H9 (cell line): ENCODE data around the gene EIF3D. TPM values are rescaled to one million over a fixed set of nuclear protein-coding genes. Genes with fewer than 3 reads are reported as not detected.

Experiments used
- DNase-seq: peaks from one replicate; pipeline ENCODE4 v3.0.0-alpha.2; 2017
- H2AFZ ChIP-seq: one replicate; pipeline ENCODE4 v1.6.1; 2013; ENCODE audit warnings: mild to moderate bottlenecking, low read length, control low read depth, moderate library complexity
- H2AK5ac ChIP-seq: 2 replicates; pipeline ENCODE4 v1.6.1; 2013; ENCODE audit warnings: low read length, control low read depth, mixed read lengths; ENCODE audit not compliant: insufficient read length
- H2BK120ac ChIP-seq: one replicate; pipeline ENCODE4 v1.6.1; 2013; ENCODE audit warnings: low read depth, mild to moderate bottlenecking, low read length, control low read depth, inconsistent platforms; ENCODE audit not compliant: poor library complexity, severe bottlenecking
- H2BK12ac ChIP-seq: 2 replicates; pipeline ENCODE4 v1.6.1; 2013; ENCODE audit warnings: low read length, control low read depth, mixed read lengths, low read depth; ENCODE audit not compliant: insufficient read length
- H2BK15ac ChIP-seq: 2 replicates; pipeline ENCODE4 v1.6.1; 2013; ENCODE audit warnings: low read depth, low read length, control low read depth
- H2BK20ac ChIP-seq: one replicate; pipeline ENCODE4 v1.6.1; 2013; ENCODE audit warnings: low read depth, mild to moderate bottlenecking, low read length, control low read depth, inconsistent platforms; ENCODE audit not compliant: poor library complexity, severe bottlenecking
- H2BK5ac ChIP-seq: 2 replicates; pipeline ENCODE4 v1.6.1; 2013; ENCODE audit warnings: low read length, control low read depth, mixed read lengths; ENCODE audit not compliant: insufficient read length
- H3K14ac ChIP-seq: 2 replicates; pipeline ENCODE4 v1.6.1; 2013; ENCODE audit warnings: low read length, control low read depth; ENCODE audit not compliant: insufficient read depth
- H3K18ac ChIP-seq: 2 replicates; pipeline ENCODE4 v1.6.1; 2013; ENCODE audit warnings: low read depth, mild to moderate bottlenecking, mixed read lengths, low read length, control low read depth; ENCODE audit not compliant: insufficient read length
- H3K23ac ChIP-seq: 2 replicates; pipeline ENCODE4 v1.6.1; 2013; ENCODE audit warnings: low read length, control low read depth, mixed read lengths, low read depth; ENCODE audit not compliant: insufficient read length
- H3K23me2 ChIP-seq: 2 replicates; pipeline ENCODE4 v1.6.1; 2013; ENCODE audit warnings: low read depth, mild to moderate bottlenecking, mixed read lengths, low read length, control low read depth; ENCODE audit not compliant: insufficient read length, poor library complexity, severe bottlenecking
- H3K27ac ChIP-seq: 2 replicates; pipeline ENCODE4 v1.5.1; 2013; ENCODE audit warnings: low read length, control low read depth, mixed read lengths, low read depth; ENCODE audit not compliant: insufficient read length
- H3K27me3 ChIP-seq: 2 replicates; pipeline ENCODE4 v1.6.1; 2013; ENCODE audit warnings: low read length, control low read depth, inconsistent platforms; ENCODE audit not compliant: insufficient read depth
- H3K4ac ChIP-seq: 2 replicates; pipeline ENCODE4 v1.6.1; 2013; ENCODE audit warnings: low read depth, mild to moderate bottlenecking, control low read depth, inconsistent platforms, low read length, moderate library complexity
- H3K4me1 ChIP-seq: 2 replicates; pipeline ENCODE4 v1.6.1; 2013; ENCODE audit warnings: low read length, control low read depth, inconsistent platforms; ENCODE audit not compliant: insufficient read depth
- H3K4me2 ChIP-seq: 2 replicates; pipeline ENCODE4 v1.6.1; 2013; ENCODE audit warnings: low read length, control low read depth, mixed read lengths; ENCODE audit not compliant: insufficient read length, insufficient read depth
- H3K56ac ChIP-seq: 2 replicates; pipeline ENCODE4 v1.6.1; 2013; ENCODE audit warnings: low read depth, mild to moderate bottlenecking, mixed read lengths, low read length, control low read depth; ENCODE audit not compliant: insufficient read length
- H3K79me1 ChIP-seq: 2 replicates; pipeline ENCODE4 v1.6.1; 2013; ENCODE audit warnings: low read depth, mild to moderate bottlenecking, moderate library complexity, low read length, control low read depth, inconsistent platforms; ENCODE audit not compliant: insufficient read depth, poor library complexity, severe bottlenecking
- H3K79me2 ChIP-seq: 2 replicates; pipeline ENCODE4 v1.6.1; 2013; ENCODE audit warnings: low read length, control low read depth, inconsistent platforms; ENCODE audit not compliant: insufficient read depth
- H3K9ac ChIP-seq: 2 replicates; pipeline ENCODE4 v1.6.1; 2013; ENCODE audit warnings: low read length, control low read depth, mixed read lengths; ENCODE audit not compliant: insufficient read length; ENCODE audit errors: extremely low read depth
- H3K9me3 ChIP-seq: one replicate; pipeline ENCODE4 v1.6.1; 2013; ENCODE audit warnings: low read depth, low read length, inconsistent platforms; ENCODE audit not compliant: control insufficient read depth
- H3T11ph ChIP-seq: one replicate; pipeline ENCODE4 v1.6.1; 2013; ENCODE audit warnings: mild to moderate bottlenecking, low read length, control low read depth, inconsistent platforms
- H4K20me1 ChIP-seq: one replicate; pipeline ENCODE4 v1.6.1; 2013; ENCODE audit not compliant: control insufficient read depth, insufficient read length, insufficient read depth
- H4K5ac ChIP-seq: 2 replicates; pipeline ENCODE4 v1.6.1; 2013; ENCODE audit warnings: low read depth, mild to moderate bottlenecking, mixed read lengths, low read length, control low read depth; ENCODE audit not compliant: insufficient read length
- H4K8ac ChIP-seq: replicated peaks from 2 replicates; pipeline ENCODE4 v1.6.1; 2013; ENCODE audit warnings: low read length, control low read depth, mixed read lengths, low read depth; ENCODE audit not compliant: insufficient read length
- H4K91ac ChIP-seq: 2 replicates; pipeline ENCODE4 v1.6.1; 2013; ENCODE audit warnings: low read depth, mild to moderate bottlenecking, moderate library complexity, mixed read lengths, low read length, control low read depth; ENCODE audit not compliant: insufficient read length
- H3K27ac Mint-ChIP-seq, 3 experiments: 2 replicates in 2 of 3; 3 replicates in 1 of 3; pipeline ENCODE4 v1.8.0; 2020 to 2021; ENCODE audit warnings: mixed read lengths in 3 of 3, mild to moderate bottlenecking in 1 of 3, moderate library complexity in 1 of 3
- H3K27me3 Mint-ChIP-seq: 2 replicates; pipeline ENCODE4 v1.8.0; 2021; ENCODE audit warnings: low read depth, mild to moderate bottlenecking, moderate library complexity, mixed read lengths
- H3K36me3 Mint-ChIP-seq, 3 experiments: 2 replicates in 2 of 3; 3 replicates in 1 of 3; pipeline ENCODE4 v1.8.0; 2020 to 2021; ENCODE audit warnings: low read depth in 3 of 3, mixed read lengths in 3 of 3; ENCODE audit not compliant: insufficient read depth in 1 of 3
- H3K4me1 Mint-ChIP-seq, 2 experiments: 2 replicates each; pipeline ENCODE4 v1.8.0; 2020; ENCODE audit warnings: mixed read lengths in 2 of 2
- H3K4me3 Mint-ChIP-seq, 2 experiments: 2 replicates in 1 of 2; 3 replicates in 1 of 2; pipeline ENCODE4 v1.8.0; 2020 to 2021; ENCODE audit warnings: mild to moderate bottlenecking in 2 of 2, mixed read lengths in 2 of 2, moderate library complexity in 1 of 2
- H3K9me3 Mint-ChIP-seq, 2 experiments: 2 replicates in 1 of 2; 3 replicates in 1 of 2; pipeline ENCODE4 v1.8.0; 2020; ENCODE audit warnings: mild to moderate bottlenecking in 2 of 2, mixed read lengths in 2 of 2, moderate library complexity in 1 of 2
- whole genome bisulfite sequencing: extraction: QIAGEN DNeasy Blood & Tissue Kit; methylation state at CpG from one replicate; pipeline ENCODE4 v1.1.7; 2013; ENCODE audit warnings: missing lambda C conversion rate, low lambda C conversion rate, mixed read lengths; ENCODE audit not compliant: insufficient read length; ENCODE audit errors: extremely low coverage; 5-methylcytosine and 5-hydroxymethylcytosine counted together
- total RNA-seq: library from RNA; stranded (reverse); gene quantifications from 2 replicates; pipeline ENCODE4 v1.2.1, GENCODE V29; 2021
- TF ChIP-seq, protein P1 (sequence below): fragments of 200-600 bp; sonication (generic); conservative IDR thresholded peaks from 3 replicates; pipeline ENCODE4 v1.8.0; 2021; ENCODE audit warnings: antibody characterized with exemption, mild to moderate bottlenecking

The EIF3D gene
- total RNA-seq, 1 experiment from 2014 or later: 198 TPM

DNA sequence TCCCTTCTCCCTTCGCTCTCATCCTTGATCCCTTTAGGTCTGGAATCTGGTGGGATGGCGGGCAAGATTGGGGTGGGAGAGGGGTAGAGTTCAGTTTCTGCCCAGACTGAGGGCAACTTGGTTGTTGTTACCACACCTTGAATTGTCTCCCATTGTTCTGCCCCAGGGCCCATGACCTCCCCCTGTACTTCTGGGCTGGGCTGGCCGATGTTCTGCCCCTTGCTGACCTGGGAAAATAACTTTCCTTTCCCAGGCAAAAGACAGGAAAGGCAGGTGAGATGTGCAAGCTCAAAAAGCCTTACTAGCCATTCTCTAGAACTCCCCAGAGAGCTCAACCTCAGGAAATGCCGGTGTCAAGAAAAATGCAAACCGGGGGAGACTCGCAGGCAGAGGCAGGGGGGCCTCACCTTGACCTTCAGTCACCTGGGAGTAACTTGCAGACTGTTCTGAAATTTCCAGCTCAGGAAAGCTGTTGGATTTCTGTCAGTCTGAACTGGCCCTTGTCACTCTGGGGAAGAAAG, 32.4 kb upstream of the EIF3D start:
- H3K27ac Mint-ChIP-seq: peak overlapping the region; percentile 75 to 85 (median 78); a peak in 3 of 7 replicates

More for the DNA sequence above, 32.4 kb upstream of the EIF3D start:
- Histone ChIP-seq H3K79me1 (no peaks in the 10 kb centered on the region), H3K27me3 (no peaks in the 10 kb centered on the region), H3K4me1 (peaks cover 12% of the 10 kb centered on the region; the same call in 1 of the 2 replicates), H3K4me2 (no peak overlapping the region), H3T11ph (no peak overlapping the region), H2BK15ac (no peak overlapping the region), H2AFZ (no peak overlapping the region), H3K9me3 (no peaks in the 10 kb centered on the region), H3K23ac (no peak overlapping the region), H3K27ac (no peak overlapping the region), H4K20me1 (no peaks in the 10 kb centered on the region), H3K79me2 (no peaks in the 10 kb centered on the region), H4K8ac (no peak overlapping the region), H3K9ac (no peak overlapping the region), H2BK5ac (no peak overlapping the region), H2BK20ac (no peak overlapping the region), H2BK120ac (no peak overlapping the region), H4K91ac (no peak overlapping the region), H2BK12ac (no peak overlapping the region), H3K4ac (no peak overlapping the region), H3K14ac (no peak overlapping the region), H3K56ac (no peak overlapping the region), H3K18ac (no peak overlapping the region), H3K23me2 (no peaks in the 10 kb centered on the region), H2AK5ac (no peak overlapping the region), H4K5ac (no peak overlapping the region)
- peaks cover 21 to 36% of the 10 kb centered on the region in 2 experiments for H3K4me1 Mint-ChIP-seq
- TF ChIP-seq, protein P1, sequence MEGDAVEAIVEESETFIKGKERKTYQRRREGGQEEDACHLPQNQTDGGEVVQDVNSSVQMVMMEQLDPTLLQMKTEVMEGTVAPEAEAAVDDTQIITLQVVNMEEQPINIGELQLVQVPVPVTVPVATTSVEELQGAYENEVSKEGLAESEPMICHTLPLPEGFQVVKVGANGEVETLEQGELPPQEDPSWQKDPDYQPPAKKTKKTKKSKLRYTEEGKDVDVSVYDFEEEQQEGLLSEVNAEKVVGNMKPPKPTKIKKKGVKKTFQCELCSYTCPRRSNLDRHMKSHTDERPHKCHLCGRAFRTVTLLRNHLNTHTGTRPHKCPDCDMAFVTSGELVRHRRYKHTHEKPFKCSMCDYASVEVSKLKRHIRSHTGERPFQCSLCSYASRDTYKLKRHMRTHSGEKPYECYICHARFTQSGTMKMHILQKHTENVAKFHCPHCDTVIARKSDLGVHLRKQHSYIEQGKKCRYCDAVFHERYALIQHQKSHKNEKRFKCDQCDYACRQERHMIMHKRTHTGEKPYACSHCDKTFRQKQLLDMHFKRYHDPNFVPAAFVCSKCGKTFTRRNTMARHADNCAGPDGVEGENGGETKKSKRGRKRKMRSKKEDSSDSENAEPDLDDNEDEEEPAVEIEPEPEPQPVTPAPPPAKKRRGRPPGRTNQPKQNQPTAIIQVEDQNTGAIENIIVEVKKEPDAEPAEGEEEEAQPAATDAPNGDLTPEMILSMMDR: no peak
- peak overlapping the region in 1 of 2 experiments; percentile 48; a peak in 2 of 5 replicates for H3K4me3 Mint-ChIP-seq
- H3K27me3 Mint-ChIP-seq: peaks cover 11% of the 10 kb centered on the region; the same call in 1 of the 2 replicates
- no peaks in the 10 kb centered on the region for H3K9me3 Mint-ChIP-seq
- no peaks in the 10 kb centered on the region for H3K36me3 Mint-ChIP-seq
- no peak for DNase-seq
- WGBS: no CpG with 5 or more reads among the region's 6 CpGs
